ENCODE results near the gene LSAMP.

LSAMP gene

GRCh38 chr3:115958526-115958925, 486.8 kb downstream of the LSAMP start:
- Histone ChIP-seq H3K27ac (ENCODE audit: low read length) (no peak overlapping the region), H3K27me3 (ENCODE audit: control insufficient read depth, insufficient read depth, low read length) (0 out of 2 replicates have a peak, but pooled peaks cover 2% of the 10 kb centered on the region), H3K4me3 (ENCODE audit: low read length) (no peak overlapping the region), H3K4me1 (ENCODE audit: control insufficient read depth, insufficient read depth, low read length) (no peaks in the 10 kb centered on the region), H3K9me3 (ENCODE audit: control insufficient read depth, insufficient read depth, low read length) (no peaks in the 10 kb centered on the region), H3K36me3 (ENCODE audit: control insufficient read depth, insufficient read depth, low read length) (no peaks in the 10 kb centered on the region)
- no peak for DNase-seq (ENCODE audit: low read depth, low spot score)
- no CpG with 5 or more reads among the region's 5 CpGs for WGBS (ENCODE audit: insufficient coverage, insufficient read length)

GRCh38 chr3:115947325-115947724, 498.0 kb downstream of the LSAMP start:
- no CpG with 5 or more reads among the region's 2 CpGs for WGBS (ENCODE audit: insufficient coverage, insufficient read length)
- no peaks in the 10 kb centered on the region for H3K9me3 ChIP-seq (ENCODE audit: control insufficient read depth, insufficient read depth, low read length)
- no peak for DNase-seq (ENCODE audit: low read depth, low spot score)
- H3K27me3 ChIP-seq (ENCODE audit: control insufficient read depth, insufficient read depth, low read length), result no peaks in the 10 kb centered on the region
- H3K4me1 ChIP-seq (ENCODE audit: control insufficient read depth, insufficient read depth, low read length), result no peaks in the 10 kb centered on the region
- H3K4me3 ChIP-seq (ENCODE audit: low read length), result no peak overlapping the region
- no peak overlapping the region for H3K27ac ChIP-seq (ENCODE audit: low read length)
- H3K36me3 ChIP-seq (ENCODE audit: control insufficient read depth, insufficient read depth, low read length), result no peaks in the 10 kb centered on the region

GRCh38 chr3:115943579-115943978, 501.7 kb downstream of the LSAMP start:
- no peak overlapping the region for H3K4me3 ChIP-seq (ENCODE audit: low read length)
- H3K27ac ChIP-seq (ENCODE audit: low read length), result no peak overlapping the region
- H3K27me3 ChIP-seq (ENCODE audit: control insufficient read depth, insufficient read depth, low read length), result no peaks in the 10 kb centered on the region
- H3K4me1 ChIP-seq (ENCODE audit: control insufficient read depth, insufficient read depth, low read length), result no peaks in the 10 kb centered on the region
- no peaks in the 10 kb centered on the region for H3K36me3 ChIP-seq (ENCODE audit: control insufficient read depth, insufficient read depth, low read length)
- no peak for DNase-seq (ENCODE audit: low read depth, low spot score)
- no peaks in the 10 kb centered on the region for H3K9me3 ChIP-seq (ENCODE audit: control insufficient read depth, insufficient read depth, low read length)
- no CpG with 5 or more reads among the region's 3 CpGs for WGBS (ENCODE audit: insufficient coverage, insufficient read length)

GRCh38 chr3:115937054-115937453, 508.2 kb downstream of the LSAMP start:
- no peaks in the 10 kb centered on the region for H3K36me3 ChIP-seq (ENCODE audit: control insufficient read depth, insufficient read depth, low read length)
- no peak overlapping the region for H3K4me3 ChIP-seq (ENCODE audit: low read length)
- H3K27me3 ChIP-seq (ENCODE audit: control insufficient read depth, insufficient read depth, low read length), result no peaks in the 10 kb centered on the region
- no peak for DNase-seq (ENCODE audit: low read depth, low spot score)
- no peaks in the 10 kb centered on the region for H3K9me3 ChIP-seq (ENCODE audit: control insufficient read depth, insufficient read depth, low read length)
- no CpG with 5 or more reads among the region's 2 CpGs for WGBS (ENCODE audit: insufficient coverage, insufficient read length)
- H3K4me1 ChIP-seq (ENCODE audit: control insufficient read depth, insufficient read depth, low read length), result no peaks in the 10 kb centered on the region
- no peak overlapping the region for H3K27ac ChIP-seq (ENCODE audit: low read length)

GRCh38 chr3:115932807-115933206, 512.5 kb downstream of the LSAMP start:
- no peaks in the 10 kb centered on the region for H3K9me3 ChIP-seq (ENCODE audit: control insufficient read depth, insufficient read depth, low read length)
- no peak overlapping the region for H3K27ac ChIP-seq (ENCODE audit: low read length)
- no peaks in the 10 kb centered on the region for H3K27me3 ChIP-seq (ENCODE audit: control insufficient read depth, insufficient read depth, low read length)
- no peak overlapping the region for H3K4me3 ChIP-seq (ENCODE audit: low read length)
- no CpG with 5 or more reads among the region's 7 CpGs for WGBS (ENCODE audit: insufficient coverage, insufficient read length)
- DNase-seq (ENCODE audit: low read depth, low spot score), result no peak
- no peaks in the 10 kb centered on the region for H3K36me3 ChIP-seq (ENCODE audit: control insufficient read depth, insufficient read depth, low read length)
- H3K4me1 ChIP-seq (ENCODE audit: control insufficient read depth, insufficient read depth, low read length), result no peaks in the 10 kb centered on the region

GRCh38 chr3:115931581-115931980, 513.7 kb downstream of the LSAMP start:
- no peak for DNase-seq (ENCODE audit: low read depth, low spot score)
- no peaks in the 10 kb centered on the region for H3K27me3 ChIP-seq (ENCODE audit: control insufficient read depth, insufficient read depth, low read length)
- no peaks in the 10 kb centered on the region for H3K9me3 ChIP-seq (ENCODE audit: control insufficient read depth, insufficient read depth, low read length)
- H3K4me3 ChIP-seq (ENCODE audit: low read length), result no peak overlapping the region
- WGBS (ENCODE audit: insufficient coverage, insufficient read length), result no CpG with 5 or more reads among the region's 2 CpGs
- no peaks in the 10 kb centered on the region for H3K36me3 ChIP-seq (ENCODE audit: control insufficient read depth, insufficient read depth, low read length)
- no peak overlapping the region for H3K27ac ChIP-seq (ENCODE audit: low read length)
- H3K4me1 ChIP-seq (ENCODE audit: control insufficient read depth, insufficient read depth, low read length), result no peaks in the 10 kb centered on the region

GRCh38 chr3:115930922-115931321, 514.4 kb downstream of the LSAMP start:
- no CpG with 5 or more reads among the region's 3 CpGs for WGBS (ENCODE audit: insufficient coverage, insufficient read length)
- Histone ChIP-seq H3K27me3 (ENCODE audit: control insufficient read depth, insufficient read depth, low read length) (no peaks in the 10 kb centered on the region), H3K4me3 (ENCODE audit: low read length) (no peak overlapping the region), H3K27ac (ENCODE audit: low read length) (no peak overlapping the region), H3K9me3 (ENCODE audit: control insufficient read depth, insufficient read depth, low read length) (no peaks in the 10 kb centered on the region), H3K36me3 (ENCODE audit: control insufficient read depth, insufficient read depth, low read length) (no peaks in the 10 kb centered on the region), H3K4me1 (ENCODE audit: control insufficient read depth, insufficient read depth, low read length) (no peaks in the 10 kb centered on the region)
- DNase-seq (ENCODE audit: low read depth, low spot score), result no peak

- Histone ChIP-seq H3K36me3 (ENCODE audit: control insufficient read depth, insufficient read depth, low read length) (no peaks in the 10 kb centered on the region), H3K27ac (ENCODE audit: low read length) (no peak overlapping the region), H3K4me3 (ENCODE audit: low read length) (no peak overlapping the region), H3K4me1 (ENCODE audit: control insufficient read depth, insufficient read depth, low read length) (no peaks in the 10 kb centered on the region), H3K27me3 (ENCODE audit: control insufficient read depth, insufficient read depth, low read length) (no peaks in the 10 kb centered on the region), H3K9me3 (ENCODE audit: control insufficient read depth, insufficient read depth, low read length) (no peaks in the 10 kb centered on the region)
- no CpG with 5 or more reads among the region's 2 CpGs for WGBS (ENCODE audit: insufficient coverage, insufficient read length)
- DNase-seq (ENCODE audit: low read depth, low spot score), result no peak
Measured at GRCh38 chr3:115930168-115930567, 515.1 kb downstream of the LSAMP start.

- Histone ChIP-seq H3K4me1 (ENCODE audit: control insufficient read depth, insufficient read depth, low read length) (no peaks in the 10 kb centered on the region), H3K27me3 (ENCODE audit: control insufficient read depth, insufficient read depth, low read length) (no peaks in the 10 kb centered on the region), H3K4me3 (ENCODE audit: low read length) (no peak overlapping the region), H3K9me3 (ENCODE audit: control insufficient read depth, insufficient read depth, low read length) (no peaks in the 10 kb centered on the region), H3K36me3 (ENCODE audit: control insufficient read depth, insufficient read depth, low read length) (no peaks in the 10 kb centered on the region), H3K27ac (ENCODE audit: low read length) (no peak overlapping the region)
- WGBS (ENCODE audit: insufficient coverage, insufficient read length), result no CpG with 5 or more reads among the region's 1 CpG
- no peak for DNase-seq (ENCODE audit: low read depth, low spot score)
Measured at GRCh38 chr3:115928376-115928775, 516.9 kb downstream of the LSAMP start.

GRCh38 chr3:115927197-115927596, 518.1 kb downstream of the LSAMP start:
- DNase-seq (ENCODE audit: low read depth, low spot score), result no peak
- no peaks in the 10 kb centered on the region for H3K4me1 ChIP-seq (ENCODE audit: control insufficient read depth, insufficient read depth, low read length)

GRCh38 chr3:115922681-115923347, 522.5 kb downstream of the LSAMP start:
- Histone ChIP-seq H3K36me3 (ENCODE audit: control insufficient read depth, insufficient read depth, low read length) (no peaks in the 10 kb centered on the region), H3K4me3 (ENCODE audit: low read length) (no peak overlapping the region), H3K27me3 (ENCODE audit: control insufficient read depth, insufficient read depth, low read length) (no peaks in the 10 kb centered on the region), H3K9me3 (ENCODE audit: control insufficient read depth, insufficient read depth, low read length) (no peaks in the 10 kb centered on the region), H3K4me1 (ENCODE audit: control insufficient read depth, insufficient read depth, low read length) (no peaks in the 10 kb centered on the region), H3K27ac (ENCODE audit: low read length) (no peak overlapping the region)
- DNase-seq (ENCODE audit: low read depth, low spot score), result peak; percentile 20
- WGBS (ENCODE audit: insufficient coverage, insufficient read length), result no CpG with 5 or more reads among the region's 1 CpG

More at GRCh38 chr3:115927197-115927596, 518.1 kb downstream of the LSAMP start:
- H3K4me3 ChIP-seq (ENCODE audit: low read length), result no peak overlapping the region
- no peaks in the 10 kb centered on the region for H3K36me3 ChIP-seq (ENCODE audit: control insufficient read depth, insufficient read depth, low read length)
- no peaks in the 10 kb centered on the region for H3K9me3 ChIP-seq (ENCODE audit: control insufficient read depth, insufficient read depth, low read length)
- no peak overlapping the region for H3K27ac ChIP-seq (ENCODE audit: low read length)
- no peaks in the 10 kb centered on the region for H3K27me3 ChIP-seq (ENCODE audit: control insufficient read depth, insufficient read depth, low read length)

All from iPS DF 6.9 (cell line).